Nucleus accumbens (tissue), 56 donors: Measurements from ENCODE around the gene DNAJB2.

ENCODE experiments used
- DNase-seq, 56 donors: peaks; one replicate each; lab custom pipeline; 2025; lab: John Stamatoyannopoulos, UW

DNAJB2 gene

GRCh38 chr2:219279151-219279915, at the start of gene DNAJB2:
Gene DNAJB2, plus strand, starts transcription at chr2:219279366. Its CDS starts 468 bp downstream, at chr2:219279834.
- DNase-seq, result peak; percentile 87 to 99 (median 98)

GRCh38 chr2:219230059-219230540, 49.1 kb upstream of the DNAJB2 start:
- DNase-seq, result peak in 2 of 56 donors; percentile 49 to 60

- DNase-seq, result no peak
Observed at GRCh38 chr2:219234331-219234730, 44.8 kb upstream of the DNAJB2 start.

- DNase-seq, result no peak
Observed at GRCh38 chr2:219243291-219243761, 35.8 kb upstream of the DNAJB2 start.

DNA sequence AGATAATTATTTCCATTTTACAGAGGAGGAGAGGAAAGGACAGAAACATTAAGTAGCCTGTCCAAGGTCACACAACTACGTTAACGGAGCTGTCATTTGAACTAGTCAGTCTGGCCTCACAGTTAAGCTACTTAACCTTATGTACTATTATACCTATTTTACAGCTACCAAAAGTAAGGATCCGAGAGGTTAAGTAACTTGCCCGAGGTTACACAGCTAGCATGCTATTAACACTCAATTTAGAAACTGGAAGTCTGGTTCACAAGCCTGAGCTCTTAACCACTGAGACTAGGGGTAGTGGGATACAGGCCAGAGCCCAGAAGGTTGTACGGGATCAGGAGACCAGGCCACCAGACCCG, 34.4 kb upstream of the DNAJB2 start:
- DNase-seq, result no peak

DNA sequence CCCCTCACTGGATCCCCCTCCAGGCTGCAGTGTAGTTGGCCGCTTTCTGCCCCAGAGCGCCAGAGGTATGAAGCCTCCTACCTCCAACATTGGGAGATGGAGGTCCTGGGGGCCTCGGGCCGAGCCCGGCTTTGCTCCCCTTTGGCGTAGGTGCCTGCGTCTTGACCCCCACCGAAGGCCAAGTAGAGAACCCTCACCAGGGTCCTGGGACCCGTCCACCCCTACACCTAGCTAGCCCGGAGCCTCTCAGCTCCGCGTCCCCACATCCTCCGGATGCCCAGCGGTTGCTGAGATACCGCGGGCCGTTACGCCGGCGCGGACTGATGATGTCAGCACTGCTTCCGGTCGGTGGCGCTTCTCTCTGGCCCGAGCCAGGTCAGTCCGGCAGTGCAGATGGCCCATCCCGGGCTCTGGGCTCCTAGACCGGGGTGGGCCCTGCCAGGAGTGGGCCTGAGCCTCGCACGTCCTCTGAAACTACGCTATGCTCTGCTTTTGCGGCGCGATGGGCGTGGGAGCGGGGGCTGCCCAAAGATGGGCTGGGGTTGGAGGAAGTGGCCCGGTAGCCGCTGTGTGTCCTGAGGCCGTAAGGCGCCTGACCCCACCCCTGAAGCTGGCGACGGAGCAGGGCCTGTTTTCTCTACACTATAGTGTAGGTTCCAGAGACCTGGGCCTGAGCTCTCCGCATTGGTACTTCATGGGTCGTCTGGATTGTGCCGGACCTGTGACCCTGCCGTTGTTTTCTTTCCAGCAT, 33.8 kb upstream of the DNAJB2 start, which contains the start of the genes GLB1L and STK16:
Gene GLB1L, minus strand, starts transcription at position 297 of the 751 bp plus-strand sequence. CDS start 1,871 bp downstream, outside the sequence.
Gene STK16, plus strand, starts transcription at position 332 of the 751 bp plus-strand sequence. CDS start 521 bp downstream, outside the sequence.
- DNase-seq, result peak in 55 of 56 donors; percentile 26 to 94 (median 84)

- DNase-seq, result no peak
Observed at GRCh38 chr2:219245899-219246230, 33.3 kb upstream of the DNAJB2 start.

- DNase-seq, result no peak
Observed at GRCh38 chr2:219246559-219246958, 32.6 kb upstream of the DNAJB2 start.

DNA sequence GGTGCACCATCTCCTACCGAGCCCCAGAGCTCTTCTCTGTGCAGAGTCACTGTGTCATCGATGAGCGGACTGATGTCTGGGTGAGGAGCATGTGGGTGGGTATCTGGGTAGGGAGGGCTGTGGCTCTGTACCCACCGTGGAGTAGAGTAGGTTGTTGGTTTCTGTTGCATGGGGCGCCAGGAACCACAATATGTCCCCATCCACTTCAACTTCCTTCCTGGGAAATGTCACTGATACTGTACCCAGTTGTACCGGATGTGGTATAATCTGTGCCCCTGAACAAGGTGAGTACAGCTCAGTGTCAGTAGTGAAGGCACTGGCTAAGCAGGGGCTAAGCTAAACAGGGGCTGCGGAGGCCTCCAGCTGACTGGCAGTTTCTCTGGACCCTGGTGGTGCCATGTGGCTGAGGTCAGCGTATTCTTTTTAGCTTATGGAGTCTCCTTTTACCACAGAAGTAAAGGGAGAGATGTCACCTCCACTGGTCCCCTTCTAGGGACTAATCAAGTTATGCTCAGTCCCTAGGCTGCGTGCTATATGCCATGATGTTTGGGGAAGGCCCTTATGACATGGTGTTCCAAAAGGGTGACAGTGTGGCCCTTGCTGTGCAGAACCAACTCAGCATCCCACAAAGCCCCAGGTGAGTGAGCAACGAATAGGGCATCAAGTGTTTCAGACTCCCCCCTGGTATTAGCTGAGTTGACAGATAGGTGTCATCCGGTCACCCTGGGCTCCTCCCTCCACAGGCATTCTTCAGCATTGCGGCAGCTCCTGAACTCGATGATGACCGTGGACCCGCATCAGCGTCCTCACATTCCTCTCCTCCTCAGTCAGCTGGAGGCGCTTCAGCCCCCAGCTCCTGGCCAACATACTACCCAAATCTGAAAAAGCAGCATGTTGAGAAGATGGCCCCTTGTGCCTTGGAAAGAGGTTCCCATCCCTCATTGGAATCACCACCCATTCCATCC, 31.2 kb upstream of the DNAJB2 start:
- DNase-seq, result no peak

DNA sequence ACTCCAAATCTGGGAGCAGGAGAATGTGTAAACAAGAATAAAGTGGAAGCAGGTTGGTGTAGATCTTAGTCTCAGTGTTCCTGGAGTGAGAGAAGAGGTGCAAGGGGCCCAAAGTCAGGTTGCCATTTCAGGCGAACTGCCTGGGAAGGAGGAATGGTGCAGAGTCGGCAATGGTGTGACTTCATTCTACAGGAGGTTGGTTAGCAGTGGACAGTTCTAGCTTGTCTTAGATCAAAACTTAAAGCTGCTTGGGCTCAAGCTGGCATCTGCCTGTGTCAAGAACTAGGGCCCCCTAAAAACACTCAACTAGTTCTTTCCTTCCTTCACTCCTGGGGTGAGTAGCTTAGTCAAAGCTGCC, 30.3 kb upstream of the DNAJB2 start:
- DNase-seq, result no peak

GRCh38 chr2:219249203-219249980, 29.8 kb upstream of the DNAJB2 start:
- peak in 50 of 56 donors; percentile 14 to 76 (median 44) for DNase-seq

GRCh38 chr2:219250049-219250781, 29.0 kb upstream of the DNAJB2 start:
- no peak for DNase-seq

- DNase-seq, result no peak
Observed at GRCh38 chr2:219251656-219252055, 27.5 kb upstream of the DNAJB2 start.

GRCh38 chr2:219252084-219252483, 27.1 kb upstream of the DNAJB2 start:
- no peak for DNase-seq

- peak in 10 of 56 donors; percentile 9 to 61 (median 17) for DNase-seq
Observed at GRCh38 chr2:219252570-219252899, 26.6 kb upstream of the DNAJB2 start.

DNA sequence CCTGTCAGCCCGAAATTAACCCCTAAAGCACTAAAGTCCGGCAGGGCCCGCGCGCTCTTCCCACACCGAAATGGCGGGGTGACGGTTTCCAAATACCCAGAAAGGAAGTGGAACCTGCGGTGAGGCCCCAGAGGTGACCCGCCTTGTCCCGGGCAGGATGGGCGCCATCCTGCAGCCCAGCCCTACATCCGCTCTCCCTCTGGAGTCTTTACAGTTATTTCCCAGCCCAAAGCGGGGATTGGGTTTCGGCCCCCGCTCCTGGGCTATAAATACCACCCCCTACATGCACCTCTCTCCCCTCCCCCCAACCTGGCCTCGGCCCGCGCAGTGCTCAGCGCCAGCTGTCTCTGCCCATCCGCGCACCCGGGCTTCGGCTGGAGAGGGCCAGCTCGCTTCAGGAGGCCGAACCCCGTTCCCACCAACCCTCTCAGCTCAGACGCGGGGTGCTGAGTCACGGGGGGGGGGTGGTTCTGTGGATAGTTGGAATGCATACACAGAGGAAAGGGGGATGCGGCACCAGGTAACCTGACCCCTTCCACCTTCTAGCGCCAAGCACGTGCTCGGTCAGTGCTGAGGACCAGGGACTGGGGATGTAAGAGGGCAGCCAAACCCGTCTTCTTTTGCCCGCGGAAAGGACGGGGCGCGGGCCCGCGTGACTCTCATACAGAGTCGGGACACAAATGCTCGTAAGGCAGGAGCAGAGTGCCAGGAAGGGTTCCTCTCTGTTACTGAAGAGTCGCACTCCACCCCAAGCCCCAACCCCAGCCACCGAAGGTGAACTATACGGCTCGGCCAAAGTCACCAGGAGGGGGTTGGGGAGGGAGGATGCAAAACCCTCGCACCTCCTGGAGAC, 26.0 kb upstream of the DNAJB2 start, which contains the start of gene TUBA4B:
Gene TUBA4B, plus strand, starts transcription at position 344 of the 853 bp plus-strand sequence. Its CDS starts 165 bp downstream, at position 509.
- peak in 21 of 56 donors; percentile 20 to 61 (median 32) for DNase-seq

DNA sequence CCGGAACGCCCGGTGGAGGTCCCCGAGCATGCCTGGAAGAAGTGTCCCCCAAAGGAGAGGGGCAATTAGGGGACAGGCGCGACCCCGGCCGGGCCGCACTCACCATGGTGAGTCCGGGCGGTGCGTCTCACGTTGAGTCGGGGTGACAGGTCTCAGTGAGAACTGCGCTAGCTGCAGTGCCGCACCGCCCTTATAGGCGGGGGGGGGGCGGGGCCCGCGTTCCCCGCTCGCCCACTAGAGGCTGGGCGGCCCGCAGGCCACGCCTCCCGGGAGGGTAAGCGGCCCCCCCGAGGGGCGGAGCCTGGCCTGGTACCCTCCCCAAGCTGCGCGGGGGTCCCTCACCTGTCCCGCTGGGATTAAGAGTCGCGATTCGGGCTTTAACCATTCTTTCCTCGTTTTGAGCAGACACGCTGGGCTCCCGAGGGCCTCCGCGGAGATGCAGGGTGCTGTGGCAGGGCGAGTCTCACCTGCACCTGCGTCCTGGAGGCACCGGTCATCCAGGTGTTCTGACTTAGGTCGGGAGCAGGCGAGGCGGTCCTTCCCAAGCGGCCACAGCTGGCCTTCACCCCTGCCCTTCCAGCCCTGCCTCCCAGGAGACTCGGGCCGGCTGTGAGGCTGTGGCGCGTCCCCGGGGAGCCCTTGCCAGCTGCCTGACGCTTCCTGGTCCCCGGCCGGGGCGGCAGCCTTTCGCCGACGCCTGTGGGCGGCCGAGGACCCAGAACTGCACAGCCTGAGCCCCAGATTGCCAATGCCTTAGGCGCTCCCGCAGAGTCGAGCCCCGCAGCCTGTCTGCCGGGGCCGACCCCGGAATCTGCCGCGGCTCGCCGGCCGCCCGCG, 25.2 kb upstream of the DNAJB2 start, which contains the start of gene TUBA4A:
Gene TUBA4A, minus strand, starts transcription at position 166 of the 837 bp plus-strand sequence. Its CDS starts 60 bp downstream, at position 106.
- peak; percentile 17 to 89 (median 70) for DNase-seq
